HG03565 (cell line): Measurements from ENCODE around the gene R3HDM2.
"Not testable (repeated sequence)": the region's sequence is repeated elsewhere in the genome, so short reads cannot be mapped to it uniquely, and the experiment has no call there.

ENCODE experiments used
- ATAC-seq: cut with Tn5 transposase; IDR thresholded peaks from one replicate; pipeline ENCODE4 v1.9.1; 2021; ENCODE audit warnings: mild to moderate bottlenecking, moderate library complexity; ENCODE audit not compliant: unreplicated experiment

The R3HDM2 gene

DNA sequence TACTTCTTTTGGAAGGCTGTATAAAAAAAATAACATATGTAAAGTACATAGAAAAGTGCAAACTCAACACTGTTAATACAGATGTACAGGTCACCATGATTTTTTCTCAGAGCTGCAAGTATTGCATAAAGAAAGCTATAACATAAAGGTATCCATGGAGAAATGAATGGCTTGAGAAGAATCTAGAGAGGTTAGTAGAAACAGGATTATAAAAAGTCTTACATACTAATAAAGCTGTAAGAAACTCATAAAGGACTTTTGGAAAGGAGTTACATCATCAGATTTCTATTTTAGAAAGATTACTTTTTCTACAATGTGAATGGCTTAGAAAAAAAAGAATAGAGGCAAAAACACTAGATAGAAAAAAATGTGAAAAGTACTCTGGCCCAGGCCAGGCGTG, 46.4 kb downstream of the R3HDM2 start:
- ATAC-seq, result no peak

GRCh38 chr12:57381693-57382220, 49.1 kb downstream of the R3HDM2 start:
- ATAC-seq, result no peak

DNA sequence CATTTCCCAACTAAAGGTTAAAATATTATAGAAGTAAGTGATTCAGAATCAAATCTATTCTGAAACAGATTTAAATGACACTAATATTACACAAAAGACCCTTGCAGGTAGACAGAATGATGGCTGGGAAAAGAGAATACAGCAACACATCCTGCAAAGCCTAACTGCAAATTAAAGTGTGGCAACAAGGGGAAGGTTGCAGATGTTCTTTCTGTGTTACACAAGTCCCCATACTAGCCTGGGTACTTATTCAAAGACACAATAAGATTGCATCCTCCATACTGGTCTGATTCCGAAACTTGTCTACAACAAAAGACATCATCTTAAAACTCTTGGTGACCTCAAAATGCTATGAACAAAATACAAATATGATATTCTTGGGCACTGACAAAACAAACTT, 50.5 kb downstream of the R3HDM2 start:
- ATAC-seq, result no peak

DNA sequence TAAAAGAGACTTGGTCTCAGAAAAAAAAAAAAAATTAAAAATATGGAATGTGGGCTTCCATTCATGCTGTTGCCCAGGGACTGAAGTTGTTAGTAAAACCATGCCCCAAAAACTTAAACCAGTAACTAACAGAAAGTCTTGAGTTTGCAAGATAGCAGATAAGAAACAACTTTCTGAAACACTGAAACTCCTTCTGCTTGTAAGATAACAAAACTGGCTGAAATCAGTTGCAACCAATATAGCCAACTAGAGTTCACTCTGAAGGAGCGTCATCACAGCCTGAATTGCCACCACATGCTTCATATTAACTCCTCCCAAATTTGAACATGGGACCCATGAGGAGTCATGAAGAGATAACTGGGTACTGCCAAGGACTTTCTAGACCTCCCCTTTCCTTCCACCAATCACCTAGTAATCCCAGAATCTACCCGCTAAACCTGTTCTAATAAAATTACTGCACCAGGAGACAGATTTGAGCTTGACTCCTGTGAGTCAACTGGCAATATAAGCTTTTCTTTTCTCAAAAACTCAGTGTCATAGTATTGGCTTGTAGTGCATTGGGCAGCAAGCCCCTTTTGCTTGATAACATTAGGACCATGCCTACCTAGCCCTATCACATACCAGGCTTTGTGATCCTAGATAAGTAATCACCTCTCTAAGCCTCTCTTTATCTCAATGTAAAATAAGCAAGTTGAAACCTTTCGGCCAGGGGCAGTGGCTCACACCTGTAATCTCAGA, 53.6 kb downstream of the R3HDM2 start:
- no peak for ATAC-seq

DNA sequence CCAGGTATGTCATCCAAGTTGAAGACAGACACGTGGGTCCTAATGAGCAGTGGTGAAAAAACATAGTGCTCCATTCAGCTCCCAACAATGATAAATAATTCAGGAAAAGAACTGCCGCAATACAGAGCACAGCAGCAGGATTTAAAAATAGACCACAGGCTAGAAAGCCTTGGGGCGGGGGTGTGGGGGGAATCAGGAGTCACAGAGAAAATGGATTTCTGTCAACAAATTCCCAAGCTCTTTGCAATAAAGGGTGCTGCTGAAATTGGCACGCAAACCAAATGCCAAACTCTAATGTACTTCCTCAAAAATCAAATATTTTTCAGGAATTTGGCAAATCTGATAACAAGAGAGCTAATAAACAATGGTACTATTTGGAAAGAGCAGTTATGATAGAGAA, 58.6 kb downstream of the R3HDM2 start:
- ATAC-seq, result no peak

DNA sequence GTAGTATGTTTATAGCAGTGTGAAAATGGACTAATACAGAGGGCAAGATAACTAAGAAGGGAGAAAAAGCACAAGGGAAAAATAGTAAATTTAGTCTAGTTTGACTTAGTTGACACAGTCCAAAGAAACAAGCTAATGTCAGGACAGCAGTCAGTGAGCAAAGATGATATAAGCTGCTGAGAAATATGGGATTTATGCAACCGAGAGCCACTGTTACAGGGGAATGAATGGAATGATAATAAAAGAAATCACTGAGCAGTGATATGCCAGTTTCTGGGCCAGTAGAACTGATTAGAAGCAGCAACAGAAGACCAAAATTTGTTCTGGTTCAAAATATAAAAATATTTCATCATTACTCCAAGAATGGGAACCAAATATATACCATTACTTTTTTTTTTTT, 60.1 kb downstream of the R3HDM2 start:
- ATAC-seq, result no peak

GRCh38 chr12:57370072-57370471, 60.8 kb downstream of the R3HDM2 start:
- no peak for ATAC-seq

DNA sequence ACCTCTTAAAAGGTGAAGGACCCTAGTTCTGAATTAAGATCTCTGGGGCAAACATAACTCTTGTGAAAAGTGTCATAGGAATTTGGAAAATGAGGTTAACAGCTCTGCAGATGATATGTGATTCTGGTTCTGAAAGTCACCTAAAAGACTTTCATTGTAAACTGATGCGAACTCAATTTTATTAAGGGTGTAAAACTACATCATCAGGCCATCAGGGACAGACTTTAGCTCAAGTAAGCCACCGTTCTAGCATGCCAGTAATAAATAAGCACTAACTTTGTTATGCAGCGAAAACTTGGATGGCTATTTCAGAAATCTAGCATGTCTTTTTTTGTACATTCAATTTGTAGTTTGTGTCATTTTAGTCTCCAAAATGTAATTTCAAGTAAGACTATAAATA, 61.6 kb downstream of the R3HDM2 start:
- ATAC-seq, result no peak

DNA sequence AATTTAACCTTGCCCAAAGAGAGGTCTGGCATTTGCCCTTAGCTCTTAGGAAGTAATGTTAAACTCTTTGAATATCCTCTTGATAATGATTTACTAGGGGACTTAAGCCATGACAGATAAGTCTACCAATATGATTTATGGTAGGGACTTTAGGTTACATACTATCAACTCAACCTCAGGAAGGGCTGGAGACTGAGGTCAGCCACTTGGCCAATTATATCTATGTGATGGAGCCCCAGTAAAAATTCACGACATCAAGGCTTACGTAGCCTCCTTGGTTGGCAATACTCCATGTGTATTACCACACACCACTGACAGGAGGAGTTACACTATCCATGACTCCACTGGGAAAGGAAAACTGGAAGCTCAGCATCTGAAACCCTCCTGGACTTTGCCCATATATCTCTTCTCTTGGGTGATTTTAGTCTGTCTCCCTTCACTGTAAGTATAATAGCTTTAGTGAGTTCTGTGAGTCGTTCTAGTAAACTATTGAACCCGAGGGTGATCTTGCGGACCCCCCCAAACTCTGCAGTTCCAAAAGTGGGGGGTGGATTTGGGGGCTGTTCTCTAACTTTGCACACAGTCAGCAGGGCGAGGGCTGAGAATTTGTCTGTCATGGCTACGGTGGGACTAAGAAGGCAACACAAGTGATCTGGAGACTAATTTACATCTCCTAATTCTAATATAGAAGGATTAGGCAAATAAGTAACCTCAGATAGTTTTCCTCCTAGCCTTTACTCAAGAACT, 62.3 kb downstream of the R3HDM2 start:
- ATAC-seq, result no peak

GRCh38 chr12:57367121-57367520, 63.7 kb downstream of the R3HDM2 start:
- no peak for ATAC-seq

GRCh38 chr12:57366315-57366714, 64.5 kb downstream of the R3HDM2 start:
- ATAC-seq, result no peak

DNA sequence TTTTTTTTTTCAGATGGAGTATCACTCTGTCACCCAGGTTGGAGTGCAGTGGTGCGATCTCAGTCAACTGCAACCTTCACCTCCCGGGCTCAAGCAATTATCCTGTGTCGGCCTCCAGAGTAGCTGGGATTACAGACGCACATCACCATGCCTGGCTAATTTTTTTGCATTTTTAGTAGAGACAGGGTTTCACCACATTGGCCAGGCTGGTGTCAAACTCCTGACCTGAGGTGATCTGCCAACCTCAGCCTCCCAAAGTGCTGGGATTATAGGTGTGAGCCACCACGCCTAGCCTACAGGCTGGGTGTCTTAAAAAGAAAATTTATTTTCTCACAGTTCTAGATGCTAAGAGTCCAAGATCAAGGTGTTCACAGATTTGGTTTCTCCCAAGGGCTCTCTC, 66.7 kb downstream of the R3HDM2 start:
- not testable (repeated sequence) for ATAC-seq

DNA sequence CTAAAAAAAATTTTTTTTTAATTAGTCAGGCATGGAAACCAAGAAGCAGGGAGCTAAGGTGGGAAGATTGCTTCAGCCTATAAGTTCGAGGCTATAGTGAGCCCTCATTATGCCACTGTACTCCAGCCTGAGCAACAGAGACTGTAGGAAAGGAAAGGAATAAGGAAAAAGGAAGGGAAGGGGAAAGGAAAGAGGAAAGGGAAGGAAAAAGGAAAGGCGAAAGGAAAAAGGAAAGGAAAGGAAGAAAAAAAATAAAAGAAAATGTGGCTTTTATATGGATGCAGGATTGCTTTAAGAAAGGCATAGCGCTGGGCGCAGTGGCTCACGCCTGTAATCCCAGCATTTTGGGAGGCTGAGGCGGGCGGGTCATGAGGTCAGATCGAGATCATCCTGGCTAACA, 70.4 kb downstream of the R3HDM2 start:
- ATAC-seq, result no peak

- no peak for ATAC-seq
Measured at GRCh38 chr12:57358646-57359045, 72.2 kb downstream of the R3HDM2 start.

DNA sequence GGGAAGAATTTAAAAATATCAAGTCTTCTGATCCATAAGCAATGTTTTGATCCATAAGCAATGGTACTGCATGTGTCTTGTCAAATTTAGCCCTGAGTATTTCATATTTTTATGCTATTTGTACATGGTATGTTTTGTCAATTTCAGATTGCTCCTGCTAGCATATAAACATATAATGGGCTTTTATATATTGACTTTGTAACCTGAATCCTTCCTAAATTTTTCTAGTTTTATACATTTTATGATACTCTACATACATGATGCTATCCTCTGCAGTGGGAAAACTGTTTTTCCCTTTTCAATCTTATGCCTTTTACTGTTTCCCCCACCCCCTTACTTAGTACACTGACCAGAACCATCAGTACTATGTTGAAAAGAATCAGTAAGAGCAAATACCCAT, 75.1 kb downstream of the R3HDM2 start:
- ATAC-seq, result no peak

DNA sequence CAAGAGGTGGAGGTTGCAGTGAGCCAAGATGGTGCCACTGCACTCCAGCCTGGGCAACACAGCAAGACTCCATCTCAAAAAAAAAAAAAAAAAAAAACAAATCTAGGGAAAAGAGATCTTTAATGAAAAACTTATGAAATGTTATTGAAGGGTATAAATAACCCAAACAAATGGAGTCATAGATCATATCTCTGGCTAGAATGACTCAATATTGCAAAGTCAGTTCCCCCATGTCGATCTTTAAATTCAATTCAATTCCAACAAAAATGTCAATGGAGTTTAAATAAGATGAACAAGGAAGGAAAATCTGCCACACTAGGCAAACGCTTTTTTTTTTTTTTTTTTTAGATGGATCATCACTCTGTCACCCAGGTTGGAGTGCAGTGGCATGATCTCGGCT, 78.7 kb downstream of the R3HDM2 start:
- ATAC-seq, result no peak

DNA sequence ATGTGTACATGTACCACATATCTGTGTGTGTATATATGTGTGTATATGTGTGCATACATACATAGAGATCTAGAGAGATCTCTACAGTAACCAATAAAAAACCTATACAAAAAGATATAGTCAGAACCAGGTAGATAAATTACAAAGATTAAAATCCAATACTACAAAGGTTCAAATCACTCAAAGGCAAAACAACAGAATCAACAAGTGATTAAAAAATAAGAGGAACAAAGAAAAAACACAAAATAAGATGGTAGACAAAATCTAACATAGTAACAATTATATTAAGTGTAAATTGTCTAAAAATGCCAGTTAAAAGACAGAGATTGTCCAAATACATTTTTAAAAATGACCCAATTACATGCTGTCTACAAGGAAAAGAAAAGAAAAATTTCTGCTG, 83.6 kb downstream of the R3HDM2 start:
- no peak for ATAC-seq

GRCh38 chr12:57343703-57344378, 87.0 kb downstream of the R3HDM2 start:
- no peak for ATAC-seq

DNA sequence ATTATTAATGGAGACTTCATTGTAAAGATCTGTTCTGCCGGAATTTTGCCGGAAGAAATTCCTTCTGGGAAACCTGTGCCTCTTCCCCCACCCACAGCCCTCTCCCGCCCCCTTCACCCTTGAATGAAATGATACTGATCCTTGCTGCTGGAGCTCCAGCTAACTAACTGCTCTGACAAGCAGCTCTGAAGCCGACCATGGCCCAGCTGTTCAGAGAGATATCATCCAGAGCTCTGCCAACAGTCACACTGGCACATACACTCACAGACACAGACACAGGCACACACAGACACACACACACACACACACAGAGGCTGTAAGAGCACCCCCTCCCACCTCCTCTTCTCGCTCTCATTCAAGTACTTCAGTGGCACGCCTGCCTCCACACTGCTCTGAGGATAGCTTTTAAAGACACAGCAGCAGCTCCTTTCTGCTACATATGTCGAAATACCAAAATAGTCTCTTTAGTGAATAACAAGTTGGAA, 88.6 kb downstream of the R3HDM2 start:
- ATAC-seq, result no peak

- no peak for ATAC-seq
Measured at GRCh38 chr12:57341275-57341990, 89.4 kb downstream of the R3HDM2 start.

DNA sequence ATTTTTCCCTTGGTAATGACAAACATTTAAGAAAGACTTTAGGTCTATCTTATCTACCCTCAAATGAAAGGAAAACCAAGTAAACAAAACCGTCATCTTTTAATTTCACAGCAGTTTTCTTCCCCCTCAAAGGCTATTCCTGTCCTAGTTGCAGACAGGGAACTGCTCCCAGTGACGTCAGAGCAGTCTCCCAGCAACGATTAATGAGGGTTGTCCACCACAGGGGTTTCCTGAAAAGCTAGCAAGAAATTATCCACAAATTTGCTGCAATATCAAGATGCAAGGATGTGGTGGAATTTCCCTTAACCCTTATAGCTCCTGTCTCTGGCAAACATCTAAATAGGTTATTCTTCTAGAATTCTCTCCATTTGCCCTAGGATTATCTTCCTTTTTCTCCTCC, 90.7 kb downstream of the R3HDM2 start:
- no peak for ATAC-seq
